Activated T-helper 1 cell treated with Interleukin-2 at 50 U/mL for 16 hours (primary cell): ENCODE data around the gene CABLES2.

ENCODE experiments used
- DNase-seq: peaks from one replicate; pipeline ENCODE4 v3.0.0-alpha.2; 2020; ENCODE audit warnings: low read depth

The CABLES2 gene

DNA sequence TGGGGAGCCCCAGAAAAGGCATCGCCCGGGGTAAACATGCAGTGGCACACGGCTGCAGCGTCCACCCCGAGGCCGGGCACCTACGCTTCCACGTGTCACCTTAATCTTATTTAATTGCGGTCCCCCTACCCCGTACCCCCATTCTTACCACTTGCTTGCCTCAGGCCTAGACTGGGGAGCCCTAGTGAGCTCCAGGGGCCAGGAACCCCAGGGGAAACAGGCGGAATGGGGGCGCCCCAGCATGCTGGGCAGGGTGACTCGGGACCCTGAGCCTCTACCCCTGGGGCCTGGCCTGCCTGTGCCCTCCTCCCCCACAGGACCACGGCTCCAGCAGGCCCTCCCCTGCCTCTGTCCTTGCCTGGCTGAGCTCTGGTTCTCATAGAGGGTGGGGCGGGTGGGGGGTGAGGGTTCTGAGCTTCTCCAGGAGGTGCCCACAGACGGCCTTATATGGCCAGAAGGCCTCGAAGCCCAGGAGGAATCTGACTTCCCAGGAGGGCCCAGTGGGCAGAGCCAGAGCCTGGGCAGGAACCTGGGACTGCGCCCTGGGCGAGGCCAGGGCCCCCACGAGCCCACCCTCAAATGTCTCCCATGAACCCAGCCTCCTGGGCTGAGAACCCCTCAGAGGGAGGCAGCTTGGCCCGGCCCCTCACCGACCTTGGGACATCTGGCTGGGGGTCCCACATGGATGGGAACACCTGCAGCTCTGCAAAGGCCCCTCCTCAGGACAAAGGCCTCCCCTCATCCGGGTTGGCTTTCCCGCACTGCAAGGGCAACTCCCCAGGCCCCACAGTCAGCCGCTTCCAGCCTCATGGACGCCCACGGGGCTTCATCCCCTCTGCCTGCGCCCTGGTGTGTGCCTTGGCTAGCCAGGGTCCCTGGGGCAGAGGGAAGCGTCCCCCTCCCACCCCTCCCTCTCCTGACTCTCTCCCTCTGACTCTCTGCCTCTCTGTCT, 34.8 kb downstream of the CABLES2 start:
- no peak for DNase-seq

GRCh38 chr20:62371588-62372041, 35.5 kb downstream of the CABLES2 start:
- DNase-seq = no peak

DNA sequence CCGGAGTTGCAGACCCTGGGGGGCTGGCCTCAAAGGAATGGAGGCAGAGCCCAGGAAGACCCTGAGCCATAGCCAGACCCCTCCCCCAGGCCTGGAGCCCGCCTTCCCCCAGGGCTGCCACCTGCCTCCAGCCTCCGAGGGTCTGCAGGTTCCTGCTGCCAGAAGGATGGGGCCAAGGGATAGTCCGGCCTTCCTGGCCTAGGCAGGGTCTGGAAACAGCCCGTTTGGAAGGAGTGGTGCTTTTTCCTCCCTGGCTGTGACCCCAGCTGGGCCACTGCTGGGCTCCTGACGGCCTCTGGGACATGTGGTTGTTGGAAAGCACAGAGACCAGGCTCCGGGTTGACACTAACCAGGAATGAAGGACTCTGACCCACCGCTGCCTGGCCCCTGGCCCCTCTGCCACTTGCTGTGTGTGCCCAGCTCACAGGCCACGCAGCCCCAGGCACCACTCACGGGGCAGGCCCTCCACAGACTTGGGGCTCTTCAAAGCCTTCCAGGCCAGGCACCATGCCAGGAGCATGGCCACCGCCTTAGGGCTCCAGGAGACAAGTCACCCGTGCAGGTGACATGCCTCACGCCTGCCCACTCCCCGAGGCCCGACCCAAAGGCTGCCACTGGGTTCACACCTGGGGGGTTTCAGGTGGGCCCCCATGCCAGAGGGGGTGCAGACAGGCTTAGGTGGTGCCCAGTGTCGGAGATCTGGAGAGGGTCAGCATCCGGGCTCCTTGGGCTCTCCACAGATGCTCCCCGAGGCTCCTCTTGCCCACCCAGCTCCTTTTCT, 36.1 kb downstream of the CABLES2 start:
- DNase-seq = no peak

GRCh38 chr20:62370115-62370806, 36.8 kb downstream of the CABLES2 start:
- DNase-seq = no peak

DNA sequence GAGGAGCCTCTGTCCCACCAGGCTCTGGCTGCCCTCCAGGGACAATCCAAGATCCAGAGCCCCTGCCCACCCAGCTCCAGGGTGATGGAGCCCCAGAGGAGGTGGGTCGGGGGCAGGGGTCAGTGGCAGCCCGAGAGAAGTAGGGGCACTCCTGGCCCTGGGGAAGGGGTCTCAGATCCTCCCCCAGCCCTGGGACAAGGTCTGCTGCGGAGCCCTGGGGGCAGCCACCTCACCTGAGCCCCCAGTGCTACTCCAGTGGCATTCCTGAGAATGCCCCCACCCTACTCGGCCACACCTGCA, 37.3 kb downstream of the CABLES2 start:
- no peak for DNase-seq

DNA sequence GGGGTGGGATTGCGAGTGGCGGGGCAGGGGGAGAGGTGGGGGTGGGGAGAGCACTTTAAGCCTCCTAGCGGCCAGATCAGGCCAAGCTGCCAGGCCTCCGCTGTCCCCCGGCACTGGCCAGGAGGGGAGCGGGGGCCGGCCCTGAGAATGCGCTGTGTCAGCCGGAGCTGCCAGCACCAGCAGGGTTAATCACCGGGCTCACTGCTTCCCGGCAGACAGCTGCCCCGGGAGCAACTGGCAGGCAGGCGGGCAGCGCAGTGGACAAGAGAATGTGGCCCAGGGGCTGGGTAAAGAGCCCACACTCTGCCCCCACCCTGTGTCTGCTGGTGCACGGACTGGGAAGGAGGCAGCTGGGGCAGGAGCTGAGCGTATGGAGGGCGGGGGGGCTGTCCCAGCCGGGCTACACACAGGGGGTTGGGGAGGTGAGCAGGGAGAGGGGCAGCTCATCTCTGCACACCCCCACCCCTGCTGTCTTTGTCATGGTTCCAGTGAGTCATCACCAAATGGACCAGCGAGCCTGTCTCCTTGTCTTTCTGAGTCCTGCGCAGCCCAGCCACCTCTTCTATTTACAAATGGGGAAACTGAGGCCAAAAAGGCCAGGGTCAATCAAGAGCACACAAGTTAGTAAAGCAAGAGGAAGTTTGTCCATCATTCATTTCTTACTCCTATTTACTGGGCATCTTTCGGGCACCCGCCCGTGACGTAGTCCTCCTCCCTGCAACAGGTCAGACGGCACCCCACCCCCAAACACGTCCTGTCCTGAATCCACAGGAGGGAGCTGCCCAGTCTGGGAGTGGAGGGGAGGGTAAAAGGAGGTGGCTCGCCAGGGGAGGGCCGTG, 37.9 kb downstream of the CABLES2 start:
- no peak for DNase-seq

GRCh38 chr20:62368392-62368975, 38.6 kb downstream of the CABLES2 start:
- no peak for DNase-seq

DNA sequence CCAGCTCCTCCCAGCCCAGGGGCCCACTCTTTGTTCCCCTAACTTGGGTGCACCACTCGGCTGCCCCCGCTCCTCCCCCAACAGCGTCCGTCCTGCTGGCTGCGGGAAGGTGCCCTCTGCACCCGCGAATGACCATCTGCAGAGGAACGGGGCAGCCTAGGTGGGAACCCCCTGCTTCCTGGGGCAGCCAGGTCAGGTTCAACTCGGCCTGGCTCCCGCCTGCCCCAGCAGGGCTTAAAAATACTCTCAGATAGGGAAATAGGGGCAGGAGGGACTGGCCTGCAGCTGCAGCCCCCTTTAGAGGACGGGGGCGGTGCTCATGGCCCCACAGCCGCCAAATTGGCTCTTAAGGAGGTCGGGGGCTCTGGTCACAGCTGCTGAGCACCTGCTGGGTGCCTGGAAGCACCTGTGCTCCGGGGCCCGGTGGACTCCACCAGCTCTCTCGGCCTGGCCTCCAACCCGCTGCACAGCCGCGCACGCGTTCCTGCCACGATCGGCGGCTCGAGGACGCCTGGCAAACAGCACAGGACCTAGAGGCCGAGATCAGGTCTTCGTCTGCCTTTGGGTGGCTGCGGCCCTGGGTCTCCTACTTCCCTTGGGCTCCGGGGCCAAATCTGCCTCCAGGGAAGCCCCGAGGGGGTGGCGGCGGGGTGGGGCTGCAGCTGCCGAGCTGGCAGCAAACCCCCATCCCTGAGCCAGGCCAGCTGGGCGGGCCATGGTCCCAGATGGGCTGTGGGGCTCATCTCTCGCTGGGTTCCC, 39.3 kb downstream of the CABLES2 start:
- DNase-seq = no peak

- DNase-seq = no peak
Observed at GRCh38 chr20:62367136-62367632, 39.9 kb downstream of the CABLES2 start, which contains the start of gene LAMA5. TSS of gene LAMA5 (minus strand) at chr20:62367312. CDS start at chr20:62367245, 67 bp downstream.

GRCh38 chr20:62366370-62367135, 40.5 kb downstream of the CABLES2 start:
- no peak for DNase-seq

DNA sequence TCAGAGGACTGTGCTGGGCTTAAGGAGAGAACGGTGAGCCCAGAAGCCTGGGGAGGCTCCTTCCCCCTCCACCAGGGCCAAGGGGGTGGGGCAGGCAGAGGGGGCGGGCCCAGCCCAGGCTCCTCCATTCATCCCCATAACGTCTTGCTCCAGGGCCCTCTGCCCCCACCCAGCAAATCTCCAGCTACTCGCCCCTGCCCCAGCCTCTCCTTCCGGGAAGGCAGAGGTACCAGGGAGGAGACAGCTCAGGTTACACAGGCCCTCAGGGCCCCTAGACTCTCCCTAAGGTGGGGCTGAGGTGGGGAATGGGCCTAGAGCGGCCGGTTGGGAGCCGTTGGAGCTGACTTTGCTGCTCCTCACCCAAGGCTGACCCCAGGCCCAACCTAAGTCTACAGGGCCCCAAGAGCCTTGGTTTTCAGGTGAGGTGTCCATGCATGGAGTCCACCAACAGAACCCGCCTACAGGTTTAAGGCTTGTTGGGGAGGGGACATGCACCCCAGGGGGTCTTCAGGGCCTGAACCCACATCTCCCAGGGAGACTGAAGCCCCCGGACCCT, 41.2 kb downstream of the CABLES2 start:
- no peak for DNase-seq

DNA sequence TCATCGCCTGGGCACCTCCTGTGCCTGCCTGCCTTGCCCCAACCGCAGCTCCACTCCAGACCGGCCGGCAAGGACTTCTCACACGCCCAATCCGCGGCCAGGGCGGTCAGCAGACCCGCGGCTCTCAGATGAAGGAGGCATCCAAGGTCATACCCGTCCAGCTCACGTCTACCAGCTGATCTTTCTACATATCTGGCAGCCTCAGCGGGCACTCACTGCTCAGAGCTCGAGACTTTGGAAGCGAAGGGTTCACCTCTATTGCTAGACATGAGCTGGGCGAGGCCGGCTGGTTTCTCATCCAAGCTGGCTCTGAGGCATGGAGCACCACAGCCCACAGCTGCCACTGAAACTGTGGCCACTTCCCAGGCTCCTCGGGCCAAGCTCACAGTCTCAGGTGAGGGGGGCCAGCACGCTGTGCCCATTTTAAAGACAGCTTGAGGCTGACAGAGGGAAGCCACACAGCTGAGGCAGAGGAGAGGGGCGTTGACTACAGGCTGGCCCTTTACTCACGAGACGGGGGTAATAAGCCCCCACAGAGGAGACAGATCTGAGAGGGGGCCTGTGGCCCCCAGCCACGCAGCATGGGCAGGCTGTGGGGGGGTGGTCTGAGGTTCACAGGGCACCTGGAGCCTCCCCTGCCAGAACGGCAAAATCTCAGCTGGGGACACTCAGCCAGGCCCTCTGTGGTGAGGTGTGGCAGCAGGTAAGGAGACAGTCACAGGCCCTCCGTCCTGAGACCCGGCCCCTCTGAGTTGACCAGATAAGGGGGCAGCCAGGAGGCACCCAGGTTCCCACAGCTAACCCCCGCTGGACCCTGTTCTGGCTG, 42.0 kb downstream of the CABLES2 start:
- DNase-seq = no peak

GRCh38 chr20:62363920-62364851, 42.9 kb downstream of the CABLES2 start:
- DNase-seq = no peak

- DNase-seq = no peak
Observed at GRCh38 chr20:62362991-62363919, 43.8 kb downstream of the CABLES2 start.

DNA sequence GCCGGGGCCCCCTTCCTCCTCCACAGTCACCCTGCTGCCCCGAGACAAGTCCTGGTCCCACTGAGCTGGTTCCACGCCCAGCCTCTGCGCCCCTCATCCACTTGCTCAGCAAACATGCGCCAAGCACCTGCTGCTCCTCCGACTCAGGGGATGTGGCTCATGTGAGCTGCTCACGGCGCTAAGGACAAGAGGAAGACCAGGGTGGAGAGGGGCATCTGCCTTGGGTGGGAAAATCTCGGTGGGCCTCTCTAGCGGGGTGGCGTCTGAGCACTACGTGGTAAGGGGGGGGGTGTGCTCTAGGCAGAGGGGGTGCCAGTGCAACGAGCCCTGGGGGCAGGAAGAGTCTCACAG, 44.5 kb downstream of the CABLES2 start:
- no peak for DNase-seq
